ENCODE results near the gene CLN6.
"Not testable (repeated sequence)": the region's sequence is repeated elsewhere in the genome, so short reads cannot be mapped to it uniquely, and the experiment has no call there.

CLN6 gene

DNA sequence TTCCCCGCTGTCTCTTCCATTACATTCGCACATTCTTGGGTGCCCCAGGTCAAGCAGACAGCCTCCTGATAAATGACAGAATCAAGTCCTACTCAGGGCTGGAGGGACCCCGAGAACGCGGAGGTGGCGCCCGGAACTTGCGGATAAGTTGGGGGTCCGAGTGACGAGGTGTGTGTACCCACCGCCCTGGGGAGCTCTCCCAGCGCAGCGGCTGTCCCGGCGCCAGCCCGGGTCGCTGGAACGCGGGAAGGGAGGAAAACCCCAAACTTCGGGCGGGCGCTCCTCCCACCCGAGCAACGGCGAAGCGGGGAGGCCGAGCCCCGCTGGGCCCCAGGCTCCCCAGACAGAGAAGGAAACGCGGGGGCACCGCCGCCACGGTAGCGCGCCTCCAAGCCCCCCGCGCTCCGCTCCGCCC is 550 bp downstream of the CLN6 start:
- no peak for DNase-seq (ENCODE audit: low read depth)
- TF ChIP-seq, protein P1, sequence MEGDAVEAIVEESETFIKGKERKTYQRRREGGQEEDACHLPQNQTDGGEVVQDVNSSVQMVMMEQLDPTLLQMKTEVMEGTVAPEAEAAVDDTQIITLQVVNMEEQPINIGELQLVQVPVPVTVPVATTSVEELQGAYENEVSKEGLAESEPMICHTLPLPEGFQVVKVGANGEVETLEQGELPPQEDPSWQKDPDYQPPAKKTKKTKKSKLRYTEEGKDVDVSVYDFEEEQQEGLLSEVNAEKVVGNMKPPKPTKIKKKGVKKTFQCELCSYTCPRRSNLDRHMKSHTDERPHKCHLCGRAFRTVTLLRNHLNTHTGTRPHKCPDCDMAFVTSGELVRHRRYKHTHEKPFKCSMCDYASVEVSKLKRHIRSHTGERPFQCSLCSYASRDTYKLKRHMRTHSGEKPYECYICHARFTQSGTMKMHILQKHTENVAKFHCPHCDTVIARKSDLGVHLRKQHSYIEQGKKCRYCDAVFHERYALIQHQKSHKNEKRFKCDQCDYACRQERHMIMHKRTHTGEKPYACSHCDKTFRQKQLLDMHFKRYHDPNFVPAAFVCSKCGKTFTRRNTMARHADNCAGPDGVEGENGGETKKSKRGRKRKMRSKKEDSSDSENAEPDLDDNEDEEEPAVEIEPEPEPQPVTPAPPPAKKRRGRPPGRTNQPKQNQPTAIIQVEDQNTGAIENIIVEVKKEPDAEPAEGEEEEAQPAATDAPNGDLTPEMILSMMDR (conservative IDR thresholded peaks at IDR 0.05; ENCODE audit: low read depth, low read length), result no peak

DNA sequence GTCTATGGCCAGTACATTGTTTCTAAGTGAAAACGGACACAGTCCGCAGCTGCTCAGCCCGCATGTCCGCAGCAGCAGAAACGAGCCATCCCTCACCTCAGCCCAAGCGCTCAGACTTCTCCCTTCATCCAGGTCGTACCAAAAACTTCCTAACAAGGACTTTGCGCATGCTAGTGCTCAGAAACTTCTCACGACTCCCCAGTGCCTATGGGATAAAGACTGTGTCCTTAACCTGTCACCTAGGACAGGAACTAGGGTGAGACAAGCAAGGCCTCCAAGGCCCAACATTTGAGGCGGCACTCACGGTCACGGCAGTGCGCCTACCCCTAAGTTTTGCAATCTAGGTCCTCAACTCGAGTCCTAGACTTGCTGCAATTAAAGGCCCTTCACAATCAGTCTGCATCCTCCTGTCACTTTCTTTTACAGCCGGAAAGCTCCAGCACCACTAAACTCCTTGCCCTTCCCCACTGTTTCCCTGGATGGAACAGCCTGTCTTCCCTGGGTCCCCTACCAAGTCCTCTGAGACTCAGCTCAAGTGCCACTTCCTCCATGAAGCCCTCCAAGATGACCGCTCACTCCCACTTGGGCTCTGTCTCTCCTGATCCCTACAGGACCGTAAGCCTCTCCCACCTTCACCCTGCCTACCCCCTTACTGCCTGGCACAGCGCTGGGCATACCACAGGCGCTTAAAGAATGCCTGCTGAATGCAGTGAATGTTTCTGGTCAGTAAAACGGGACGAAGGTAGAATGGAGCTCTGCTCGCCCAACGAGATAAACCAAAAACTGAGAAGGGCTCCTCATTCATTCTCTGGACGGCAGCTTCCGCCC is 1.2 kb downstream of the CLN6 start:
- DNase-seq (ENCODE audit: low read depth), result no peak
- TF ChIP-seq, protein P1 (conservative IDR thresholded peaks at IDR 0.05; ENCODE audit: low read depth, low read length), result no peak
- H3K4me3 ChIP-seq (ENCODE audit: low read length), result peak overlapping the region; percentile 78

More for the DNA sequence above, 550 bp downstream of the CLN6 start:
- H3K4me3 ChIP-seq (ENCODE audit: low read length), result peak overlapping the region; percentile 78

DNA sequence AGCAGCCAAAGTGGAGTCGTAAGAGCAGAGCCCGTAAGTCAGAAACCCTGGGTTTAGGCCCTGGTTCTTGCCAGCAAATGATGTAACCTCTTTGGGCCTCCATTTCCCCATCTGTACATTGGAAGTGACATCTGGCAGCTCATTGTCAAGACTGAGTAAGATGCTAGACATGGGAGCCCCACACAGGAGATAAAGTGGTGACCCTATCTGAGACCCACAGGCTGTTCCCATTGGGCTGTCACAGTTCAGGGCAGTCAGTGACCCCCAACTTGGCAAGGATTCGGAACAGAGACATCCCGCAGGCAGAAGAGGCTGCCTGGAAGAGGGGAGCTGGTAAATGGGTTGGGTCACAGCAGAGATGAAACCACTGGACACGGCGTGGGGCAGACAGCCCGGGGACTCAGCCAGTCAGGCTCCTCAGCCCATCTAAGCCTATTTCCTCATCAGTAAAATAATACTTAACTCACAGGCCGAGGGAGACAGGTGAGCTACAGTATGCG is 1.8 kb downstream of the CLN6 start:
- TF ChIP-seq, protein P1 (conservative IDR thresholded peaks at IDR 0.05; ENCODE audit: low read depth, low read length), result no peak
- no peak for DNase-seq (ENCODE audit: low read depth)
- H3K4me3 ChIP-seq (ENCODE audit: low read length), result peak overlapping the region; percentile 78

DNA sequence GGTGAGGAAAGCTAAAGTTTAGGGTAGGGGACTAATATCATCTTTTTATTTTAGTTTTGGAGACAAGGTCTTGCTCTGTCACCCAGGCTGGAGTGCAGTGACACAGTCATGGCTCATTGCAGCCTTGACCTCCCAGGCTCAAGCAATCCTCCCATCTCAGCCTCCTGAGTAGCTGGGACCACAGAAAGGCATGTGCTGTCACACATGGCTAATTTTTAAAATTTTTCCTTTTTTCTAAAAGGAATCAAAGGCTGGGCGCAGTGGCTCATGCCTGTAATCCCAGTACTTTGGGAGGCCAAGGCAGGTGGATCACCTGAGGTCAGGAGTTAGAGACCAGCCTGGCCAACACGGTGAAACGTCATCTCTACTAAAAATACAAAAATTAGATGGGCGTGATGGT is 4.1 kb downstream of the CLN6 start:
- H3K4me3 ChIP-seq (ENCODE audit: low read length); DNase-seq (ENCODE audit: low read depth): not testable (repeated sequence)

DNA sequence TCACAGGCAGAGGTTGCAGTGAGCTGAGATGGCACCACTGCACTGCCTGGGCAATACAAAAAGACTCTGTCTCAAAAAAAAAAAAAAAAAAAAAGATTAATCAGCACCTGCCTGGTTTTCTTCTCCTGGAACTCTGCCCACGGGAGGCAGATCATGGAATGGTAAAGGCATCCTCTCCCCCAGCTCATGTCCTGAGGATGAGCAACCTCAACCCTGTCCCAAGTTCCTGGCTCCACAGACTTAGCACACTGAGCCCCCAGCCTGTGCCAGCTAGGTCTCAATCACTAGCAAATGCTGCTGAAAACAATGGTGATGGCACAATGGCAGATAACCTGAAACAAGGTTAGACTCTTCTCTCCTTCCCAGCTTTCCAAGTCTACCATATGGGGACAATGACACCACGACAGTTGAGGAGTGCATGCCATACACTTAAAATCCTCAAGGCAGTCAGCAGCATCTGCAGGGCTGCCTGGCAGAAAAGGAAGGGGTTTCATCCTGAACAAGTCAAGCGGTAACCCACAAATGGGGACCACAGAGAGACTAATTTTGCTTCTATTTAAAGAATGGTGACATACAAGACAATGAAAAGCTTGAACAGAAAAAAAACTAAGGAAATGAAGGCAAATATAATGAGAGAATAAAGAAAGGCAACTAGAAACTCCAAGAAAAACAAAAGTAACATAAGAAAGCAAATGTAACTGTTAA is 4.8 kb downstream of the CLN6 start:
- DNase-seq (ENCODE audit: low read depth), result no peak
- no peak overlapping the region for H3K4me3 ChIP-seq (ENCODE audit: low read length)
- TF ChIP-seq, protein P1 (conservative IDR thresholded peaks at IDR 0.05; ENCODE audit: low read depth, low read length), result no peak

DNA sequence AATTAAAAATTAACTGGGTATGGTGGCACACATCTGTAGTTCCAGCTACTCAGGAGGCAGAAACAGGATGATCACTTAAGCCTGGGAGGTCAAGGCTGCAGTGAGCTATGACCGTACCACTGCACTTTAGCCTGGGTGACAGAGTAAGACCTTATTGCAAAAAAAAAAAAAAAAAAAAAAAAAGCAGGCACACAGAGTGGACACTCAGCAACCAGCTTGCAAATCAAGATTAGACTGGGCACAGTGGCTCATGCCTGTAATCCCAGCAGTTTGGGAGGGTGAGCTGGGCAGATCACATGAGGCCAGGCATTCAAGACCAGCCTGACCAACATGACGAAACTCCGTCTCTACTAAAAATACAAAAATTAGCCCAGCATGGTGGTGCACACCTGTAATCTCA is 5.4 kb downstream of the CLN6 start:
- DNase-seq (ENCODE audit: low read depth), result no peak
- TF ChIP-seq, protein P1 (conservative IDR thresholded peaks at IDR 0.05; ENCODE audit: low read depth, low read length), result no peak
- no peak overlapping the region for H3K4me3 ChIP-seq (ENCODE audit: low read length)

DNA sequence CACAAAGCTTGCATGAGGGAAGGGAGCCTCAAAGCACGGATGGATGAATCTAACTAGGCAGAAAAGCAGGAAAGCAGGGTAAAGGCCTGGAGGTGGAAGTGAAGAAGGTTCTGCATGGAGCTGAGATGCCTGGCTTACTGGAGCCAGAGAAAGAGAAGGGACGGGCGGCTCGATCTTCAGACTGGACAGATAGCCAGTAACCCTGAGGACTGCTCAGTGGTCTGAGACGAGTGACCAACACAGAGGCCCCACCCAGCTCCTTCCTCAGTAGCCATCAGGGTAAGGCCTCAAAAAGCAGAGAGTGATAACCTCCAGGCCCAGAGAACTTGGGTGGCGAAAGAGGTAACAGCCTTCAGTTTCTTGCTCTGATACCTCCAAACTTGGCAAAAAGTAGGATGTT is 6.4 kb downstream of the CLN6 start:
- TF ChIP-seq, protein P1 (conservative IDR thresholded peaks at IDR 0.05; ENCODE audit: low read depth, low read length), result no peak
- no peak for DNase-seq (ENCODE audit: low read depth)
- no peak overlapping the region for H3K4me3 ChIP-seq (ENCODE audit: low read length)

DNA sequence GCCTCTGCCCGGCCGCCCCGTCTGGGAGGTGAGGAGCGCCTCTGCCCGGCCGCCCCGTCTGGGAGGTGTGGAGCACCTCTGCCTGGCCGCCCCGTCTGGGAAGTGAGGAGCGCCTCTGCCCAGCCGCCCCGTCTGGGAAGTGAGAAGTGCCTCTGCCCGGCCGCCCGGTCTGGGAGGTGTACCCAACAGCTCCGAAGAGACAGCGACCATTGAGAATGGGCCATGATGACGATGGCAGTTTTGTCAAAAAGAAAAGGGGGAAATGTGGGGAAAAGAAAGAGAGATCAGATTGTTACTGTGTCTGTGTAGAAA is 7.1 kb downstream of the CLN6 start:
- H3K4me3 ChIP-seq (ENCODE audit: low read length); DNase-seq (ENCODE audit: low read depth): not testable (repeated sequence)

DNA sequence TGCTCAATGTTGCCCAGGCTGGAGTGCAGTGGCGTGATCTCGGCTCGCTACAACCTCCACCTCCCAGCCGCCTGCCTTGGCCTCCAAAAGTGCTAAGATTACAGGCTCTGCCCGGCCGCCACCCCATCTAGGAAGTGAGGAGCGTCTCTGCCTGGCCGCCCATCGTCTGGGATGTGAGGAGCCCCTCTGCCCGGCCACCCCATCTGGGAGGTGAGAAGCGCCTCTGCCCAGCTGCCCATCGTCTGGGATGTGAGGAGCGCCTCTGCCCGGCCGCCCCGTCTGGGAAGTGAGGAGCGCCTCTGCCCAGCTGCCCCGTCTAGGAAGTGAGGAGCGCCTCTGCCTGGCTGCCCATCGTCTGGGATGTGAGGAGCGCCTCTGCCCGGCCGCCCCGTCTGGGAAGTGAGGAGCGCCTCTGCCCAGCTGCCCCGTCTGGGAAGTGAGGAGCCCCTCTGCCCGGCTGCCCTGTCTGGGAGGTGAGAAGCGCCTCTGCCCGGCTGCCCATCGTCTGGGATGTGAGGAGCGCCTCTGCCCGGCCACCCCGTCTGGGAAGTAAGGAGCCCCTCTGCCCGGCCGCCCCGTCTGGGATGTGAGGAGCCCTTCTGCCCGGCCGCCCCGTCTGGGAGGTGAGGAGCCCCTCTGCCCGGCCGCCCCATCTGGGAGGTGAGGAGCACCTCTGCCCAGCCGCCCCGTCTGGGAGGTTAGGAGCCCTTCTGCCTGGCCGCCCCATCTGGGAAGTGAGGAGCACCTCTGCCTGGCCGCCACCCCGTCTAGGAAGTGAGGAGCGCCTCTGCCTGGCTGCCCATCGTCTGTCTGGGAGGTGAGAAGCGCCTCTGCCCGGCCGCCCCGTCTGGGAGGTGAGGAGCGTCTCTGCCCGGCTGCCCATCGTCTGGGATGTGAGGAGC is 7.7 kb downstream of the CLN6 start:
- not testable (repeated sequence) for H3K4me3 ChIP-seq (ENCODE audit: low read length); DNase-seq (ENCODE audit: low read depth)
